ENCODE data around the gene LRIG2.

DNA sequence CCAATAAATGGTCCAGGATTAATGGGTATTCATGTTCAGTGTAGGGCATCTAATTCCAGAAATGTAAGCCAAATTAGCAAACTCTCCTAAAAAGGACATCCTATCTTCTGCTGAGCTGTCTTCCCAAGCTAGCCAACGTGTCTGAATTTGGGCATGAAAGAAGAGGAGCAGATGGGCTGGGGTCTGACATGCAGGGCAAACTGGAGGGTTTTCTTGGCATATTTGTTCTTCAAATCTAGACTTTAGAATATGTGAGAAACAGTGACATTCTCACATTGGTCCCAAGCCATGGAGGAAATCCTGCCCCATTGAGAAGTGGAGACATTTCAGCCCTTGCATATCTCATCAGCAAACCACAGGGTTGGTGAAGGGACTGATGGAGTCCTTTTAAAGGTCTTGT lies 67.2 kb downstream of the LRIG2 start:
- TF ChIP-seq ATF6 (CRISPR knock-in tag; IDR thresholded peaks at IDR 0.05) (no peak), CTCF (IDR thresholded peaks at IDR 0.05) (no peak; the same call in 1 of the 2 replicates), FOXP1 (CRISPR knock-in tag; IDR thresholded peaks at IDR 0.05; ENCODE audit: borderline replicate concordance) (no peak), TEAD4 (CRISPR knock-in tag; IDR thresholded peaks at IDR 0.05) (no peak)

Measured in WTC11 (cell line).